Measurements from ENCODE around the gene PKNOX1.
"Not testable (repeated sequence)": the region's sequence is repeated elsewhere in the genome, so short reads cannot be mapped to it uniquely, and the experiment has no call there.

DNA sequence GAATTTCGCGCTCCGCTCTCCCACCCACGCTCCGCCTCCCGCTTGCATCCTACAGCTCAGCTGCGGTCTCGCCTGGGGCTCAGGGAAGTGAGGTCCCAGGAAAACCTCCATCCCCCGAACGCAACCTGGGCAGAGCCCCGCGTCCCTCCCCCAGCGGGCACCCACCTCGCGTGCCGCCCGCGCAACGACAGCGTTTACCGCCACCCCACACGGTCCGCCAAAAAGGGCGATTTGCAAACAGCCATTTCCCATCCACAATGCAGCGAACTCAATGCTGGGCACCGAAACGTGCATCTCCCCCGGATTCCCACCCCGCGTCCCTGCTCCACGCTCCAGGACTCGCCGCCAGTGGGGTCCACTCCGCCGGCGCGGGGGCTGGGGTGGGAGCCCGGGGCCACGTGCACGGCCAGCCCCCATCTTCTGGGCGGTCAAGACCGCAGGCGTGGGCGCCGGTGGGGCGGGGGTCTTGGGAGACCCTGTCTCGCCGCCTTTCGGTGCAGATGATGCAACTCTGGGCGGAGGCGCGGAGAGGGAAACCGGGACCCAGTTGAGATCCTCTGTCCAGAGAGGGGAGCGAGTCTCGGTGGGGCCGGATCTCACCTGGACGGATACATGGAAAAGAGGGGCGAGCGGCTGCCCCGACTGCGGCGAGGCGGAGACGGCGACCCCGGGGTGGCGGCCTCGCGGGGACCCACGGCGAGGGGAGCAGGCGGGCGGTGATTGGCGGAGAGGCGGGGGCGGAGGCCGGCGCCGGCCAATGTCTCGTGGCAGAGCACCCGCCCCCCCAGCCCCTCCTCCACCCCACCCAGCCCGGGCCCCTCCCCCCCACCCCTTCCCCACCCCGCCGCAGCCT, 101.0 kb downstream of the PKNOX1 start, which contains the start of gene CBS:
- not testable (repeated sequence) for TF ChIP-seq POLR2A (IDR thresholded peaks at IDR 0.05; ENCODE audit: extremely low read depth, insufficient read length); MYC (IDR thresholded peaks at IDR 0.05; ENCODE audit: low read depth, low read length)
- TF ChIP-seq, protein P1, sequence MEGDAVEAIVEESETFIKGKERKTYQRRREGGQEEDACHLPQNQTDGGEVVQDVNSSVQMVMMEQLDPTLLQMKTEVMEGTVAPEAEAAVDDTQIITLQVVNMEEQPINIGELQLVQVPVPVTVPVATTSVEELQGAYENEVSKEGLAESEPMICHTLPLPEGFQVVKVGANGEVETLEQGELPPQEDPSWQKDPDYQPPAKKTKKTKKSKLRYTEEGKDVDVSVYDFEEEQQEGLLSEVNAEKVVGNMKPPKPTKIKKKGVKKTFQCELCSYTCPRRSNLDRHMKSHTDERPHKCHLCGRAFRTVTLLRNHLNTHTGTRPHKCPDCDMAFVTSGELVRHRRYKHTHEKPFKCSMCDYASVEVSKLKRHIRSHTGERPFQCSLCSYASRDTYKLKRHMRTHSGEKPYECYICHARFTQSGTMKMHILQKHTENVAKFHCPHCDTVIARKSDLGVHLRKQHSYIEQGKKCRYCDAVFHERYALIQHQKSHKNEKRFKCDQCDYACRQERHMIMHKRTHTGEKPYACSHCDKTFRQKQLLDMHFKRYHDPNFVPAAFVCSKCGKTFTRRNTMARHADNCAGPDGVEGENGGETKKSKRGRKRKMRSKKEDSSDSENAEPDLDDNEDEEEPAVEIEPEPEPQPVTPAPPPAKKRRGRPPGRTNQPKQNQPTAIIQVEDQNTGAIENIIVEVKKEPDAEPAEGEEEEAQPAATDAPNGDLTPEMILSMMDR (IDR thresholded peaks at IDR 0.05; ENCODE audit: low read depth, low read length) = not testable (repeated sequence)
- TF ChIP-seq, protein P2, sequence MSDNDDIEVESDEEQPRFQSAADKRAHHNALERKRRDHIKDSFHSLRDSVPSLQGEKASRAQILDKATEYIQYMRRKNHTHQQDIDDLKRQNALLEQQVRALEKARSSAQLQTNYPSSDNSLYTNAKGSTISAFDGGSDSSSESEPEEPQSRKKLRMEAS (IDR thresholded peaks at IDR 0.05; ENCODE audit: low read depth, low read length) = not testable (repeated sequence)

Measured in NB4 (cell line).